ENCODE results near the gene PLCB2. TPM values are rescaled to one million over a fixed set of nuclear protein-coding genes. Genes with fewer than 3 reads are reported as not detected.

The PLCB2 gene, protein sequence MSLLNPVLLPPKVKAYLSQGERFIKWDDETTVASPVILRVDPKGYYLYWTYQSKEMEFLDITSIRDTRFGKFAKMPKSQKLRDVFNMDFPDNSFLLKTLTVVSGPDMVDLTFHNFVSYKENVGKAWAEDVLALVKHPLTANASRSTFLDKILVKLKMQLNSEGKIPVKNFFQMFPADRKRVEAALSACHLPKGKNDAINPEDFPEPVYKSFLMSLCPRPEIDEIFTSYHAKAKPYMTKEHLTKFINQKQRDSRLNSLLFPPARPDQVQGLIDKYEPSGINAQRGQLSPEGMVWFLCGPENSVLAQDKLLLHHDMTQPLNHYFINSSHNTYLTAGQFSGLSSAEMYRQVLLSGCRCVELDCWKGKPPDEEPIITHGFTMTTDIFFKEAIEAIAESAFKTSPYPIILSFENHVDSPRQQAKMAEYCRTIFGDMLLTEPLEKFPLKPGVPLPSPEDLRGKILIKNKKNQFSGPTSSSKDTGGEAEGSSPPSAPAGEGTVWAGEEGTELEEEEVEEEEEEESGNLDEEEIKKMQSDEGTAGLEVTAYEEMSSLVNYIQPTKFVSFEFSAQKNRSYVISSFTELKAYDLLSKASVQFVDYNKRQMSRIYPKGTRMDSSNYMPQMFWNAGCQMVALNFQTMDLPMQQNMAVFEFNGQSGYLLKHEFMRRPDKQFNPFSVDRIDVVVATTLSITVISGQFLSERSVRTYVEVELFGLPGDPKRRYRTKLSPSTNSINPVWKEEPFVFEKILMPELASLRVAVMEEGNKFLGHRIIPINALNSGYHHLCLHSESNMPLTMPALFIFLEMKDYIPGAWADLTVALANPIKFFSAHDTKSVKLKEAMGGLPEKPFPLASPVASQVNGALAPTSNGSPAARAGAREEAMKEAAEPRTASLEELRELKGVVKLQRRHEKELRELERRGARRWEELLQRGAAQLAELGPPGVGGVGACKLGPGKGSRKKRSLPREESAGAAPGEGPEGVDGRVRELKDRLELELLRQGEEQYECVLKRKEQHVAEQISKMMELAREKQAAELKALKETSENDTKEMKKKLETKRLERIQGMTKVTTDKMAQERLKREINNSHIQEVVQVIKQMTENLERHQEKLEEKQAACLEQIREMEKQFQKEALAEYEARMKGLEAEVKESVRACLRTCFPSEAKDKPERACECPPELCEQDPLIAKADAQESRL
- 0.07 and 0.43 TPM in 2 replicates for total RNA-seq

DNA sequence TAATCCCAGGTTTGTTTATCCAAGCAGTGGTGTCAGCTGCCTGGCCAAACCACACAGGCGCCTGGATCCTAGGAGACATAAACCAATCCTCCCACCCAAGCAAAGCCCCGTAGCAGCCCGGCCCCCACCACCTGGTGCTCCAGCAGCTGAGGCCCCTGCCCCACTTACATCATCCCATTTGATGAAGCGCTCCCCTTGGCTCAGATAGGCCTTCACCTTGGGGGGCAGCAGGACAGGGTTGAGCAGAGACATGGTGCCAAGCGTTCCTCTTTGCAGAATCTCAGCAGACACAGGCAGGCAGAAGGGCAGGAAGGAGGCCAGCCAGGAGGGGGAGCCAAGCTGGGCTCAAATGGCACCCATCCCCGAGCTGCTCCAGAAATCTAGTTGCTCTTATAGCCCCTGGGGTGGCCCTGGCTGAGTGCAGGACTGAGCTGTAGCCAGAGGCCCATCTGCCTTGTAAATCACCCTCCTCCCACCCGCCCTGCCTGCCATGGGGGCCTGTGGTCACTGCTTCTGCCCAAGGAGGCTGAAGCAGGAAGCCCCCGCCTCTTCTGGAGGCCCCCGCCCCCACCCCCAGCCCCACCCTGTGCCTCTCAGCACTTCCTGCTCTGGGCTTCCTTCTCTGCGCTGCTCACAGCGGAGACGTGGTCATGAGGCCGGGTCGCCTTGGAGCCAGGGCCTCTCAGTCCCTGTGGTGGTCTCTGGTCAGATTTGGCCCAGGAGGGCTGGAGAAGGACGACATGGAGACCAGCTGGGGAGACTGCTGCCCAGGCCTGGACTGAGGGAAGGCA is at the start of gene PLCB2:
PLCB2 (minus strand) TSS at position 515 of the 791 bp plus-strand sequence; CDS start at position 252, 263 bp downstream.

DNA sequence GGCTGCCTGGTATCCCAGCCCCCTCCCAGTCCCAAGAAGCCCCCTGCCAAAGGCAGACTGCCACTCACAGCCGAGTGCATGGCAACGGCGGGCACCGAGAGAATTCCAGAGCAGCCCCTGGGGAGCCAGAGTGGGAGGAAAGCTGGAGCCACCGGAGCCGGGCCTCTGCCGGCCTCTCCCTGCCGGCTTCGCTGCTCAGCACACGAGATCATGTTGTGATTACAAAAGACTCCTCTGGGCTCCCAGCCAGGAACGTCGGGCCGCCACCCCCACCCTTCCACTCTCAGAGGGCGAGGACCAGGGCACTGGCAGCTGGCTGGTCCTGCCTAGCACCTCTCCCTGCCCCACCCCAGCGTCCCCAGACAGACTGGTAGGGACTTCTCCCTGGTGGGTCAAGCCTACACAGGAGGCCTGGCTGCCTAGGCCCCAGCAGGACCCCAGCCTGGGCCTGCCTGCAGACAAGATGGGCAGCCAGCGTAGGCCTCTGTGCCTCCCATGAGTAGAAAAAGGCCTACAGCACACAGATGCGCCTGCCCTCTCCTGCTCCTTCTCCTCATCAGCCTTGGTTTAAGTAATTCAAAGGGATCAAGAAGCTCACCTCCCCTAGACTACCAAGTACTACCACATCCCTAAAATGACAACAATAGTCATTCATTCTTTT is 33.1 kb upstream of the PLCB2 start, which contains the start of gene CCDC9B:
CCDC9B (minus strand) TSS at position 200 of the 661 bp plus-strand sequence; CDS start at position 80, 120 bp downstream.

GRCh38 chr15:40323239-40323952 is 15.7 kb upstream of the PLCB2 start, which contains the start of gene INAFM2:
INAFM2 (plus strand) TSS chr15:40323692; CDS start chr15:40324056, 364 bp downstream.

GRCh38 chr15:40282869-40283614 is 24.7 kb downstream of the PLCB2 start, which contains the start of gene ANKRD63:
ANKRD63 (minus strand) TSS chr15:40283064; CDS start chr15:40282586, 478 bp downstream.

GRCh38 chr15:40238532-40239403 is 69.0 kb downstream of the PLCB2 start, which contains the start of gene PAK6:
PAK6 (plus strand) TSS chr15:40239063; CDS start chr15:40264786, 25,723 bp downstream.

Other genes with a start within 250 kb of the PLCB2 start
- 2.0 and 3.8 TPM in 2 replicates for gene BMF, start 199.1 kb downstream of the PLCB2 start, total RNA-seq
- gene BUB1B, start 146.9 kb downstream of the PLCB2 start, total RNA-seq, result 2.9 and 7.0 TPM in 2 replicates
- gene PAK6, start 68.9 kb downstream of the PLCB2 start, total RNA-seq, result 0.13 TPM in 2 replicates
- not detected in 2 replicates for gene ANKRD63, start 24.9 kb downstream of the PLCB2 start, total RNA-seq
- gene INAFM2, start 15.8 kb upstream of the PLCB2 start, total RNA-seq, result 26.2 and 32.5 TPM in 2 replicates
- gene CCDC9B, start 33.0 kb upstream of the PLCB2 start, total RNA-seq, result 49.3 and 91.9 TPM in 2 replicates
- gene PHGR1, start 43.1 kb upstream of the PLCB2 start, total RNA-seq, result not detected in 2 replicates
- gene DISP2, start 50.3 kb upstream of the PLCB2 start, total RNA-seq, result 0.13 and 0.17 TPM in 2 replicates
- 14.0 and 20.7 TPM in 2 replicates for gene KNSTRN, start 74.8 kb upstream of the PLCB2 start, total RNA-seq
- 63.4 and 84.4 TPM in 2 replicates for gene IVD, start 97.9 kb upstream of the PLCB2 start, total RNA-seq
- 9.4 and 10.4 TPM in 2 replicates for gene BAHD1, start 133.0 kb upstream of the PLCB2 start, total RNA-seq
- gene CHST14, start 163.0 kb upstream of the PLCB2 start, total RNA-seq, result 18.4 and 21.8 TPM in 2 replicates